PFSK-1 (cell line): ENCODE data around the gene OSTN.

Source experiments
- FOXP2 ChIP-seq: optimal IDR thresholded peaks from 2 replicates; pipeline ENCODE3; 2011; ENCODE audit warnings: borderline replicate concordance, control low read depth, inconsistent platforms; ENCODE audit not compliant: insufficient read depth; ENCODE audit errors: extremely low read length, extremely low read depth
- POLR2AphosphoS5 ChIP-seq: IDR thresholded peaks from 2 replicates; pipeline ENCODE4 v1.6.1; 2012; ENCODE audit warnings: low read depth, mild to moderate bottlenecking, control low read depth, low read length, moderate library complexity
- SIN3A ChIP-seq: IDR thresholded peaks from 2 replicates; pipeline ENCODE4 v1.6.1; 2012; ENCODE audit warnings: mild to moderate bottlenecking, low read length, moderate library complexity, borderline replicate concordance; ENCODE audit not compliant: insufficient read depth
- TAF1 ChIP-seq: IDR thresholded peaks from 2 replicates; pipeline ENCODE4 v1.6.1; 2012; ENCODE audit warnings: low read length, control low read depth, borderline replicate concordance; ENCODE audit not compliant: insufficient read depth
- TF ChIP-seq, protein P1 (sequence below), 2 experiments: IDR thresholded peaks; 2 replicates each; pipeline versions ENCODE4 v1.6.1 to v1.8.0; 2011 to 2012; ENCODE audit warnings: low read depth in 2 of 2, low read length in 2 of 2, control low read depth in 1 of 2, inconsistent platforms in 1 of 2, mild to moderate bottlenecking in 1 of 2, moderate library complexity in 1 of 2; ENCODE audit not compliant: insufficient read depth in 1 of 2

Gene OSTN

DNA sequence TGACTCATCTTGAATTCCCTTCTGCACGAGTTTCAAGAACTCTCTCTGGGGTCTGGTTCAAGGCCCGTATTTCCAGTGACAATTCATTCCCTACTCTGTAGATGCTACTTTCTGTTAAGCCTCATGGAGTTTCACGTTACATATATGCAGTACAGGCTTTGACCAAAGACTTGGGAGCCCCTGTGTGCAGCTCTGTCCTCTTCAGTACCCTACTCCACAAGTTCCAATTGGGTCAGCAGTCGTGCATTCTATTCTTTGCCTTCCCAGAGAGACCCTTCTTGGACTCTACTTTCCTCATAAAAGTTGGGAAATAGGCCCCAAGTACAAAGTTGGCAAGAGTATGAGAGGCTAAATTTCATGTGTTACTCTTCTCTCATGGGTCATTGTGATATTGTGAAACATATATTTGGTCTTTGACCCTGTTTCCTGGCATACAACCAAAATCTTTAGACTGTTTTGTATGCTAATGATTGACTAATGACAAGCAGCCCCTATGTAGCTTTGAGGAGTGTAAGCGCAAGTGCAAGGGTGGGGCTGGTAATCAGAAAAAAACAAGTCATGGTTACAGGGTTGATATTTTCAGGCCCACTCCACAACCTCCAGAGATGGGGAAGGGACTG, 115.2 kb downstream of the OSTN start:
- no peak for TF ChIP-seq SIN3A
- TF ChIP-seq FOXP2 = no peak
- TF ChIP-seq, protein P1, sequence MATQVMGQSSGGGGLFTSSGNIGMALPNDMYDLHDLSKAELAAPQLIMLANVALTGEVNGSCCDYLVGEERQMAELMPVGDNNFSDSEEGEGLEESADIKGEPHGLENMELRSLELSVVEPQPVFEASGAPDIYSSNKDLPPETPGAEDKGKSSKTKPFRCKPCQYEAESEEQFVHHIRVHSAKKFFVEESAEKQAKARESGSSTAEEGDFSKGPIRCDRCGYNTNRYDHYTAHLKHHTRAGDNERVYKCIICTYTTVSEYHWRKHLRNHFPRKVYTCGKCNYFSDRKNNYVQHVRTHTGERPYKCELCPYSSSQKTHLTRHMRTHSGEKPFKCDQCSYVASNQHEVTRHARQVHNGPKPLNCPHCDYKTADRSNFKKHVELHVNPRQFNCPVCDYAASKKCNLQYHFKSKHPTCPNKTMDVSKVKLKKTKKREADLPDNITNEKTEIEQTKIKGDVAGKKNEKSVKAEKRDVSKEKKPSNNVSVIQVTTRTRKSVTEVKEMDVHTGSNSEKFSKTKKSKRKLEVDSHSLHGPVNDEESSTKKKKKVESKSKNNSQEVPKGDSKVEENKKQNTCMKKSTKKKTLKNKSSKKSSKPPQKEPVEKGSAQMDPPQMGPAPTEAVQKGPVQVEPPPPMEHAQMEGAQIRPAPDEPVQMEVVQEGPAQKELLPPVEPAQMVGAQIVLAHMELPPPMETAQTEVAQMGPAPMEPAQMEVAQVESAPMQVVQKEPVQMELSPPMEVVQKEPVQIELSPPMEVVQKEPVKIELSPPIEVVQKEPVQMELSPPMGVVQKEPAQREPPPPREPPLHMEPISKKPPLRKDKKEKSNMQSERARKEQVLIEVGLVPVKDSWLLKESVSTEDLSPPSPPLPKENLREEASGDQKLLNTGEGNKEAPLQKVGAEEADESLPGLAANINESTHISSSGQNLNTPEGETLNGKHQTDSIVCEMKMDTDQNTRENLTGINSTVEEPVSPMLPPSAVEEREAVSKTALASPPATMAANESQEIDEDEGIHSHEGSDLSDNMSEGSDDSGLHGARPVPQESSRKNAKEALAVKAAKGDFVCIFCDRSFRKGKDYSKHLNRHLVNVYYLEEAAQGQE (IDR thresholded peaks at IDR 0.05; ENCODE audit: insufficient read depth in 1 of 2, low read depth in 2 of 2, low read length in 2 of 2) = no peak
- TF ChIP-seq POLR2AphosphoS5 = no peak
- TF ChIP-seq TAF1 = no peak
